Heart left ventricle (tissue), 16 donors: Measurements from ENCODE around the gene CIAO1. TPM values are rescaled to one million over a fixed set of nuclear protein-coding genes. Genes with fewer than 3 reads are reported as not detected.

Source experiments
- ATAC-seq, 4 donors: fragments of 200-7000 bp; cut with Tn5 transposase; one replicate each; pipeline ENCODE4 v1.9.1; 2020 to 2022; ENCODE audit warnings: moderate library complexity in 4 of 4, mild to moderate bottlenecking in 3 of 4, moderate number of reproducible peaks in 1 of 4
- DNase-seq, 5 donors: peaks; one replicate each; pipeline ENCODE4 v3.0.0-alpha.2; 2020
- H3K27ac ChIP-seq, 12 donors: fragments of 200-600 bp; sonication (generic) in 4 of 12; one replicate each; pipeline versions ENCODE4 v1.5.0 to v1.8.0; 2016 to 2022; ENCODE audit warnings: mild to moderate bottlenecking in 2 of 12
- H3K27me3 ChIP-seq, 9 donors: fragments of 200-600 bp; sonication (generic) in 2 of 9; one replicate each; pipeline versions ENCODE4 v1.5.1 to v1.8.0; 2016 to 2022; ENCODE audit warnings: mild to moderate bottlenecking in 3 of 9
- H3K36me3 ChIP-seq, 9 donors: fragments of 200-600 bp; sonication (generic) in 2 of 9; one replicate each; pipeline versions ENCODE4 v1.5.0 to v1.8.0; 2018 to 2022; ENCODE audit warnings: mild to moderate bottlenecking in 2 of 9
- H3K4me1 ChIP-seq, 12 donors: fragments of 200-600 bp; sonication (generic) in 4 of 12; one replicate each; pipeline versions ENCODE4 v1.5.0 to v1.8.0; 2016 to 2022; ENCODE audit warnings: mild to moderate bottlenecking in 3 of 12
- H3K4me3 ChIP-seq, 12 donors: fragments of 200-600 bp; sonication (generic) in 4 of 12; one replicate each; pipeline versions ENCODE4 v1.5.0 to v1.8.0; 2017 to 2022; ENCODE audit warnings: mild to moderate bottlenecking in 9 of 12, moderate library complexity in 4 of 12
- H3K9me3 ChIP-seq, 12 donors: fragments of 200-600 bp; sonication (generic) in 4 of 12; one replicate each; pipeline versions ENCODE4 v1.5.0 to v1.8.0; 2016 to 2022; ENCODE audit warnings: mild to moderate bottlenecking in 1 of 12
- CTCF ChIP-seq, 12 donors: fragments of 200-600 bp; sonication (generic) in 4 of 12; IDR thresholded peaks; one replicate each; pipeline versions ENCODE4 v1.5.0 to v1.8.0; 2018 to 2022; ENCODE audit warnings: antibody characterized with exemption in 12 of 12, mild to moderate bottlenecking in 5 of 12
- POLR2A ChIP-seq, 2 donors: fragments of 450-650 bp; IDR thresholded peaks; one replicate each; pipeline ENCODE4 v1.6.1; 2017; ENCODE audit warnings: antibody characterized with exemption in 2 of 2, mild to moderate bottlenecking in 2 of 2, moderate library complexity in 2 of 2
- WGBS, 4 donors: extraction: QIAGEN DNeasy Blood & Tissue Kit in 2 of 4; methylation state at CpG; one replicate each; pipeline versions ENCODE4 v1.1.5 to v1.1.7; 2013 to 2018; 5-methylcytosine and 5-hydroxymethylcytosine counted together
- intact Hi-C, 10 donors: fragments of 100-400 bp; cut with DNase I; formaldehyde crosslinking; loops; one replicate each; pipeline versions ENCODE4 v1.11.1 to v1.14.2; 2022
- polyA plus RNA-seq, 2 donors: library from polyadenylated mRNA; stranded (reverse); fragments of 200-250 nt; gene quantifications; one replicate each; pipeline ENCODE4 v1.2.3, GENCODE V29; 2013
- total RNA-seq, 9 donors: library from RNA; depleted of rRNA in 2 of 9; stranded (reverse); fragments of >200 nt in 2 of 9; fragmentation: NEBNext Ultra II Directional in 3 of 9; extraction: Animal tissue kit (Norgen Biotek cat#: 25700) in 3 of 9; gene quantifications; one replicate each; pipeline versions ENCODE4 v1.1.0 to v1.2.4, GENCODE V29; 2016 to 2023
- donor health status: ischemic (EF 13 %, LVEDD 7.1; RV severe dilation, severe dysfunction).
- donor health status: healthy with polysubstance abuse.
- donor health status: DM: no; HTN: yes; CAD: no.
- donor health status: DM: no; HTN: no; CAD: no.
- donor health status: ischemic (EF 25% LVEDD 6.9; RV normal size, moderate dysfunction).
- donor health status: ischemic (EF 25% LVEDD 5.7; RV mildly dilated, moderate dysfunction).
- donor health status: healthy.
- donor health status: DM: yes; HTN: yes; CAD: no.
- donor health status: ischemic (EF 35%, LVEDD 5.7; RV mildly dilated, moderate dysfunction).
- donor health status: nonischemic (EF 11% LVEDD 7.7; RV severe dilation, severe dysfunction).
- donor health status: DM: yes; HTN: yes; CAD: no.
- donor health status: PGD.
- donor health status: ischemic (EF 29% LVEDD 5.4; RV normal size, mild dysfunction).
- donor health status: nonischemic (EF 23%, LVEDD 6.1; RV moderate dilation, normal function).

Gene CIAO1
- total and polyA plus RNA-seq, 11 donors: 20.5 to 109 (median 68.7) TPM

GRCh38 chr2:96271995-96272394 lies 6.0 kb downstream of the CIAO1 start:
- DNase-seq (no peak), ATAC-seq (no peak)
- Histone ChIP-seq H3K27me3 (no peaks in the 10 kb centered on the region), H3K36me3 (peaks cover 0 to 98% (median 97%) of the 10 kb centered on the region in 9 donors), H3K4me3 (no peak overlapping the region), H3K27ac (no peak overlapping the region), H3K4me1 (peaks cover 0 to 11% (median 7%) of the 10 kb centered on the region in 12 donors), H3K9me3 (no peaks in the 10 kb centered on the region)
- TF ChIP-seq CTCF (IDR thresholded peaks at IDR 0.05): peak in 1 of 12 donors; percentile 13
- no peak for TF ChIP-seq POLR2A (IDR thresholded peaks at IDR 0.05)
- intact Hi-C loops: no loop called here
- 76 to 88% (median 86%) methylated on average over 3 of the region's 3 CpGs for WGBS, 4 donors

- no peaks in the 10 kb centered on the region for H3K27me3 ChIP-seq
These were observed 7.7 kb downstream of the CIAO1 start for GRCh38 chr2:96273763-96274162.

GRCh38 chr2:96274355-96275056 lies 8.5 kb downstream of the CIAO1 start:
- Histone ChIP-seq H3K36me3 (peaks cover 2 to 100% (median 99%) of the 10 kb centered on the region in 9 donors), H3K27ac (no peak overlapping the region), H3K9me3 (no peaks in the 10 kb centered on the region), H3K27me3 (no peaks in the 10 kb centered on the region), H3K4me1 (no peaks in the 10 kb centered on the region), H3K4me3 (no peak overlapping the region)
- DNase-seq: no peak
- TF ChIP-seq CTCF (IDR thresholded peaks at IDR 0.05) (no peak), POLR2A (IDR thresholded peaks at IDR 0.05) (no peak)
- intact Hi-C loops: no loop called here
- 81 to 85% (median 82%) methylated on average over 7 of the region's 7 CpGs for WGBS, 4 donors
- ATAC-seq: peak in 1 of 4 donors; percentile 8

More at GRCh38 chr2:96273763-96274162, 7.7 kb downstream of the CIAO1 start:
- no peak for DNase-seq
- Histone ChIP-seq H3K4me1 (no peaks in the 10 kb centered on the region), H3K36me3 (peaks cover 2 to 100% (median 99%) of the 10 kb centered on the region in 9 donors), H3K4me3 (no peak overlapping the region), H3K9me3 (no peaks in the 10 kb centered on the region), H3K27ac (no peak overlapping the region)
- TF ChIP-seq POLR2A (IDR thresholded peaks at IDR 0.05) (no peak), CTCF (IDR thresholded peaks at IDR 0.05) (no peak)
- intact Hi-C loops: no loop called here
- ATAC-seq: no peak
- 74 to 79% (median 77%) methylated on average over 3 of the region's 3 CpGs for WGBS, 4 donors

GRCh38 chr2:96276787-96277499 lies 10.9 kb downstream of the CIAO1 start:
- Histone ChIP-seq H3K4me3 (no peak overlapping the region), H3K4me1 (no peaks in the 10 kb centered on the region), H3K36me3 (peaks cover 2 to 100% (median 99%) of the 10 kb centered on the region in 9 donors), H3K27ac (no peak overlapping the region), H3K27me3 (no peaks in the 10 kb centered on the region), H3K9me3 (no peaks in the 10 kb centered on the region)
- peak in 1 of 4 donors; percentile 12 for ATAC-seq
- no peak for DNase-seq
- TF ChIP-seq POLR2A (IDR thresholded peaks at IDR 0.05) (no peak), CTCF (IDR thresholded peaks at IDR 0.05) (no peak)
- intact Hi-C loops: no loop called here
- 89 to 92% (median 90%) methylated on average over 21 of the region's 21 CpGs for WGBS, 4 donors
